A204.1 (cell line): ENCODE results near the gene LRRFIP1.
"Not testable (repeated sequence)": the region's sequence is repeated elsewhere in the genome, so short reads cannot be mapped to it uniquely, and the experiment has no call there.

Experiments
- FAIRE-seq: peaks from 2 replicates; lab custom pipeline; 2012; peaks lifted over from hg19 to GRCh38; lab: Jason Lieb, UNC

Gene LRRFIP1, protein sequence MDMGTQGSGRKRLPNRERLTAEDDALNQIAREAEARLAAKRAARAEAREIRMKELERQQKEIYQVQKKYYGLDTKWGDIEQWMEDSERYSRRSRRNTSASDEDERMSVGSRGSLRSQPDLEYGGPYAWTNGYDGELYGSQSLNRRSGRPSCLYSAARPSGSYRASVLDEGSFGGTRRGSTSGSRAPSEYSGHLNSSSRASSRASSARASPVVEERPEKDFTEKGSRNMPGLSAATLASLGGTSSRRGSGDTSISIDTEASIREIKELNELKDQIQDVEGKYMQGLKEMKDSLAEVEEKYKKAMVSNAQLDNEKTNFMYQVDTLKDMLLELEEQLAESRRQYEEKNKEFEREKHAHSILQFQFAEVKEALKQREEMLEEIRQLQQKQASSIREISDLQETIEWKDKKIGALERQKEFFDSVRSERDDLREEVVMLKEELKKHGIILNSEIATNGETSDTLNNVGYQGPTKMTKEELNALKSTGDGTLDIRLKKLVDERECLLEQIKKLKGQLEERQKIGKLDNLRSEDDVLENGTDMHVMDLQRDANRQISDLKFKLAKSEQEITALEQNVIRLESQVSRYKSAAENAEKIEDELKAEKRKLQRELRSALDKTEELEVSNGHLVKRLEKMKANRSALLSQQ

DNA sequence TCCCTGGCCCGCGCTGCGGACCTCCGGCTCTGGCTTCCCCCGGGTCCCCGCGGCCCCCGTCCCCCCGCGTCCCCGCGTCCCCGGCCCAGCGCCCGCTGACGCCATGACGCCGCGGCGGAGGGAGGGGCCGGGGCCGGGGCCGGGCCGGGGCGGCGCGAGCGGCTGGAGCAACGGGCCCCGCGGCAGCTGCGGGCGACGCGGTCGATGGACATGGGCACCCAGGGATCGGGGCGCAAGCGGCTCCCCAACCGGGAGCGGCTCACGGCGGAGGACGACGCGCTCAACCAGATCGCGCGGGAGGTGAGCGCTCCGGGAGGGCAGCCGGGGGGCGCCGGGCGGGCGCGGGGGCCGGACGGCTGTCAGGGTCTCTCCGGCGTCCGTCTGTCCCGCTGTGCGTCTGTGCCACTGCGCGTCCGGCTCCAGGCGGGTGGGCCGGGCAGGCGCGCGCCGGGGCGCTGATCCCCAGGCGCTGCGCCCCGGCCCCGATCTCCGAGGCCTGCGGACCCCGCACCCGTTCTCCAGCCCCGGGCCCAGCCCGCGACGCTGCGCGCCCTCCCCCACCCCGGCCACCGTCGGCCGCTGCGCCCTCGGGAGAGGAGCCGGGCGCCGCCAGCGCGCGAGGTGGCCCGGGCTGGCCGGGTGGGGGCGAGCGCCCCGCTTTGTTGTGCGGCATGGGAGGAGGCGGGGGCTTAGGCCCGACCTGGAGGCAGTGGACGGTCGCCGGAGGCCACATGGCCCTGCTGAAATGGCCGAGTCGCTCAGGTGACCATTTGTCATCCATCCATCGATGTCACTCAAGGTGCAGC, at the start of gene LRRFIP1:
Gene LRRFIP1 (plus strand): TSS at position 147 of the 806 bp plus-strand sequence. CDS start 58 bp downstream, at position 205.
- no peak for FAIRE-seq

DNA sequence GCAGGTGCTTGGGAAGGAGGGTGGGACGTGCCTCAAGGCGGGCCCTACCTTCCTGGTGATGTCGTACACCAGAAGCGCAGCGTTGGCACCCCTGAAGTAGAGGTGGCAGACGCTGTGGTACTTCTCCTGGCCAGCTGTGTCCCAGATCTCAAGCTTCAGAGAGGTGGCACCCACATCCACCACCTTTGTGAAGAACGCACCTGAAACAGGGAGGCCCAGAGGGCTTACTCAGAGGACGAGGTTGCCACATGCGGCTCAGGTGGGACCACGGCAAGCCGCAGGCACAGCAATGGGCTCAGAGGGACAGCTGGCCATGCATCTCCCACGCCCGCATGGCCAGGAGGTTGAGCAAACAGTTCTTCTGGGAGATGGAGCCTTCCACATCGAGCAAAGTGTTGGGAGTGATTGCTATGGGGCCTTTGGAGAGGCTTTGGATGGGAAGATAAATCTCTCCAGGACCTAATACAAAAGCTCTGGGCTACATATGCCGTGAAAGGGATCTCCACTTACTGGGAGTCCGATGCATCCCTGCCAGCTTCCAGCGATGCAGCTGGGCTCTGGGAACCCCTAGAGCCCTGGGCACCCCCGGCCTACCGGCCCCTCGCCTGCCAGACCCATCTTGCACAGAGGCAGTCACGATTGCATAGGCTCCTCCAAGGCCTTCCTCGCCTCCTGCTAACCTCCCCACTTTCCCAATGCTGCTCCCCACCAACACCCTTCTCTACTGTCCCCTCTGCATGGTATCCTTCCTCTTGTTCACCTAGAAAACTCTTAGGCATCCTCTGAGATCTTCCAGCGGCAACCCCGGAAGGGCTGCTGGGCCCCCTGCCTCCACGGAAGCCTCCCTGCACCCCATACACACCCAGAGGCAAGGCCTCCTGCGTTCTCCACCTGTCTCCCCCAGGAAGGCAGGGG, 49.2 kb upstream of the LRRFIP1 start:
- no peak for FAIRE-seq

DNA sequence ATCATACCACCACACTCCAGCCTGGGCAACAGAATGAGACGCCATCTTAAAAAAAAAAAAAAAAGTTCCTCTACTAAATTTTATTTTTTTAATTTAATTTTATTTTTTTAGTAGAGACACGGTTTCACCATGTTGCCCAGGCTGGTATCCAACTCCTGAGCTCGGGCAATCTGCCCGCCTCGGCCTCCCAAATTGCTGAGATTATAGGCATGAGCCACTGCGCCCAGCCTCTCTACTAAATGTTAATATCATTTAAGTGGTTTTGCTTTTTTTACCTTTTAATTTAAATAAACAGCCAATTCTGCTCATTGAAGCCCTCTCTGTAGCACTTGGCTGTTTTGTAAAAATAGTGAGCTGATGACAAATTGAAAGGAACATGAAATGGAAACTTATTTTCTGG, 46.1 kb upstream of the LRRFIP1 start:
- FAIRE-seq: no peak

DNA sequence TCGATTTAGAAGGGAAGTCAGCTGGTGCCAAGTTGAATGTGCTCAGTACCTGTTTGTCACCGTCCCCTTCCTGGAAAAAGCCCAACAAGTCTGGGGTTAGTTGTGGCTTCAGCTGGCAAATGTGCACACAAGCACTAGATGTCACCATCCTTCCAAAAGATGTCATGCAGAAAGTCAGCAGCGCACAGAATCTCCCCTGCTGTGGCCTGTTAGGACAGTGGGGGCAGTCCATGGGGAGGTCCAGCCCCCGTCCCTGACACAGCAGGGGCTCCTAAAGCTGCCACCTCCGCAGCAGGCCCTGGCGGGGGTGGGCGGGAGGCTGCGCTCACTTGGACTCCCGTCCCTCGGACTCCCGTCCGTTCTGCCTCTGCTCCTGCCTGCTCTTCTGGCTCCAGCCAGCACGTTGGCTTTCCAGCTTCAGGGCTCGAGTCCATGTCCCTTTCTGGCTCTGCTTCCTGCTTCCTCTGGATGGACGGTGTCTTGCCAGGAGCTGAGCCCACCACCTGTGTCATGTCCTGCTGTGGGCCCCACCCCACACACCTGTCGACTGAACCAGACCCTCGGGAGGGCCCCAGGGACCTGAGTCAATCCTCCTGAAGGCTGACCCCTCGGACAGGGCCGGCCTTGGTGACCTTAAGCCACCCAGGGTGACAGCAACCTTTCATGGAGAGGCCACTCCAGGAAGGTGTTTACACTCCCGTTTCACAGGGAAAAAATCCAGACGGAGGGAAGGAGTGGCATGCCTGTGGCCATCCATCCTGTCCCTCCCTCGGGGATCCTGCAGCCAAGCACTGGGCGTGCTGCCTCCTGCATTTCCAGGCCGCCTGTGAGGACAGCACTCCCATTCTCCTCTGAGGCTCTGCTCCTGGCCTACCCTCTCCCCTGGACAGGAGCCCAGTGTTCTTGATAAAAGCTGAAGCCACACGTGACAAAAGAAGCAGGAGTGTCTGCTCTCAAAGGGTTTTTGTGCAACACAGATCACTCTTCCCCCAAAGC, 45.3 kb upstream of the LRRFIP1 start:
- no peak for FAIRE-seq

DNA sequence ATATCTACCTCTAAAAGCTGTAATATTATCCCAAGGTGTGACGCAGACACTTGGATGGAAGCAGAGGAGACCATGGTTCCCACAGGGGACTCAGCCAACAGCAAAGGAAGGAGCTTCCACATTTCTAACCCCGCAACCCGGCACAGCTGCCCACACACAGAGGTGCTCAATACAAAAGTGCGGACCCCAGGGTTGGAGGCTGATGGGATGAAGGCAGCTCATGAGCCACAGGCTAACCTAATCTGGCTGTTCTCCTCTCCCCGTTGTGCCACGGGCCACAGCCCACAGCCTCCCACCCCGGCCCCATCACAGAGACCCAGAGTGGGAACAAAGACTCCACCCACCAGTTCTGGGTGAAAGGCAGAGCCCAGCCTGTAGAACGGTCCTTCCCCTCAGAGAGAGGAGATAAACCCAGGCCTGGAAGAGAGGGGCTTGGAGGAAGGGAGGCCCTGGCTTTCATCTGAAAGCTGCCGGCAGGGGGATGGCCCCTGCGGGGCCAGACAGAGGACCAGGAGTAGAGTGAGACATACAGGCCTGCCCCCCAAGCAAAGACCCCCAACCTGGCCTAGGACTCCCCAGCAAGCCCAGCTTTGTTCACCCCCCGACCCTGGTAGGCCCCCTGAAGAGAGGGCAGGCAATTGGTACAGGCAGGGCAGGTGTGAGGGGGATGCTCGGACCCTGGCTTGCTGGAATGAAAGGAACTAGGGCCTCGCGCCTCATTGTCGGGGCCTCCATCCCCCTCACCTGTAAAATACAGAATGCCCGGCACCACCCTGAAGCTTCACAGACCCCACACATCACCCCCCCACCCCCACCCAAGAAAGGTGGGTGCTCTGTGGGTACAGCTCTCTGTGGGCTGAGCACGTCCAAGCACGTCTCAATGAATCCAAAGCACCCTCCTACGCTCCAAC, 43.7 kb upstream of the LRRFIP1 start:
- no peak for FAIRE-seq

DNA sequence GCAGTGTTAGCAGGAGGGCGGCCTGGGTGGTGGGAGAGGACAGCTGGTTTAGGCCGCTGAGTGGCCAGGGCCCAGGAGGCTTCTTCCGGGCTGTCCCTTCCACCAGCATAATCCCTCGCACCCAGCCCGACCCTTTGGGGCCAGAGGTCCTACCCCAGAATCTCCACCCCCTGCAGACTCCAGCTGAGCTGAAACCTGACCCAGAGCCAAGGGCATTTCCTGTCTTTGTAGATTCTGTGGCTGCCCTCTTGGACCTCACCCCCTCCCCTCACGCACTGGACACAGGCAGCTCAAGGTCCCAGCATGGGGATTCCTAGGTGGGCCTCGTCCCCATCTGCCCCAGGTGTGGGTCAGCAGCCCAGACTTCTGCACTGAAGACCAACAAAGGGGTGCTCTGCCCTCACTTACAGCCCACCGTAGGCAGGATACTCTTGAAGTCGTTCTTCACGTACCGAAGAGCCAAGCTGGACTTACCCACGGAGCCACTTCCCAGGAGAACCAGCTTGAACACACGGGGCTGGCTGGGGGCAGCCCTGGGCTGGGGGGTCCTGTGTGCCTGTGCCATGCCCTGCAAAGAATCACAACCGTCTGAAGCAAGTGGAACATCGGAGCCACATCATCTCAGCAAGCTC, 41.7 kb upstream of the LRRFIP1 start:
- FAIRE-seq: no peak

DNA sequence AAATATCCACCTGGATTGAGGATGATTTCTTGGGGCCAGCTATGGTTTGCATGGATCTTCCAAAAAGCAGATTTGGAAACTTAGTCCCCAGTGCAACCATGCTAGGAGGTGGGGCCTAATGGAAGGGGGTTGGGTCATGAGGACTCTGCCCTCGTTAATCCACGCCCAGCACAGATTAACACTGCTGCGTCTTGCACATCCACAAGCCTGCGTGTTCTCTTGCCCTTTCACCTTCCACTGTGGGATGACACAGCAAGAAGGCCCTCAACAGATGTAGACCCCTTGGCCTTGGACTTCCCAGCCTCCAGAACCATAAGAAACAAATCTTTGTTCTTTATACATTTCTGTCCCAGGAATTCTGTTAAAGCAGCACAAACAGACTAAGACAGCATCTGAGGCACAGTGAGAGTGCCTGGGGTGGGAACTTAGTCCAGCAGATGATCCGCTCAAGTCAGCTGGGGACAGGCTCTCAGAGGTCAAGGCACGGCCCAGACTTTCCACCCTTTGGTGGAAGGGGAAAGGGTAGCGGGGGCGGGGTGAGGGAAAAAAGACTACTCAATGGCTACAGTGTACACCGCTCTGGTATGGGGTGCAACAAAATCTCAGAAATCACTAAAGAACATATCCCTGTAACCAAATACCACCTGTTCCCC, 39.2 kb upstream of the LRRFIP1 start:
- FAIRE-seq: no peak

DNA sequence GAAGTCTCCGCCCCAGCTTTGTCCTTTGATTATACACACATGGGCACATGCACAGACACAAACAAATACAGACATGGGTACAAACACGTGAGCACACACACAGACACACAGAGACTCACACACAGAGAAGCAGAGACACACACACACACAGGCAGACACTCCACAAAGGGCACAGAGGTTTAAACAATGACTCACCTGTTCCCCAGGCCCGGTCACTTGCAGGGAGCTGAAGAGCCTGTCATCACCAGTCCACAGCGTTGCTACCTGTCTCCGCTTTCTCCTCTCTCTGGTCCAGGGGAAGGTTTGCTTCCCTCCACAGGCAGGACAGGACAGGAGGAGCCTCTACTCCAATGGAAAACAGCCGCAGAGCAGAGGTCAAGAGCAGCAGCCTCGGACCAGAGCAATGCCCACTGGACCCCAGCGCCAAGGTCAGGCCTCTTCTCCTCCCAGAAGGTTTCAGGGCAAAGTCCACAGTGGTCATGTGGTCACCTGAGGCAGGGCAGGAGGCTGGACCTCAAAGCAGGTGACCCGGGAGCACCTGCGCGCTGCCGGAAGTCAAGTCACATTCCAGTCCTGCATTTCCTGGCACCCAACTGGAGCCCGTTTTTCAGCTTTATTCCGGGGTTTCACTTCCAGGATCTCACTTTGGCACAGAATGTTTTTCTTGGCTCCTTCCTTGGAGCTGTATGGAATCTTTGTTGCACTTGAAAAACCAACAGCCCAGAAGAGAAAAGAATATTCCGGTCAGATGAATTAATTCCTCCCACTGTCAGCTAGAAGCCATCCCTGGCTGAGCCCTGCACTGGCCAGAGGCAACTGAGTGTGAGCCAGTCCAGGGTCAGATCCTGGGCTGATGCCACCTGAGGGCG, 36.9 kb upstream of the LRRFIP1 start, which contains the start of gene RAB17:
Gene RAB17 (minus strand): TSS at position 463 of the 869 bp plus-strand sequence. CDS start 4,580 bp downstream, outside the sequence.
- FAIRE-seq: no peak

DNA sequence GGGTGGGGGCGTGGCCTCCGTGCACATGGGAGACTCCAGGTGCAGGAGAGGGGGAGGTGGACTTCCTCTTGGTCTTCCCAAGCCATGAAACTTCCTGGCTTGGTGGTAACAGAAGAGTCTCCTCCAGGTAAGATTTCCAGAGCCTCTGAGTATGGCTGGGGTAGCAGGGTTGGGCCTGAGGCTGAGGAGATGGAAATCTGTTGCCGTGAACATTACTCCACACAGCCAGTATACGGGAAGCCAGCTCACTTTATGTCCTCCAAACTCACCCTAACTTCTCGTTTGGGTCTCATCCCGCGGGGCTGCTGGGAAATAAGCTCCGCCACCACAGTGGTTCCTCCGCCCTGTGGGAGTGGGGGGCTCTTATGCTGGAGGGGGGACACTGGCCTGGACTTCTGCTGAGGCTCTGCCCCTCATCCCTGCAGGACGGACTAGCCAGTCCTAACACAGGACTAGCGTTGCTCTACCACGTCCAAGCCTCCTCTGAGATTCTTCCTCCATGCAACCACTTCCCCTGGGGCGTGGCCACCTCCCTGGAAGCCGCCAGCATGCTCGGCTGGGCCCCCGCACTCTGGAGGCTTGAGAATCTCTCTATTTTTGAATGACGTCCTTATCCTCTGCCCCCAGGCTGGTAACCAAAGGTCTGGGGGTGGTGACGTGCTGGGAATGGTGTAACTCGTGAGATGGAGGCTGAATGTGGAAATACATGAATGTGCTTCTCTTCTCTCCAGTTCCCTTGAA, 36.1 kb upstream of the LRRFIP1 start:
- no peak for FAIRE-seq

DNA sequence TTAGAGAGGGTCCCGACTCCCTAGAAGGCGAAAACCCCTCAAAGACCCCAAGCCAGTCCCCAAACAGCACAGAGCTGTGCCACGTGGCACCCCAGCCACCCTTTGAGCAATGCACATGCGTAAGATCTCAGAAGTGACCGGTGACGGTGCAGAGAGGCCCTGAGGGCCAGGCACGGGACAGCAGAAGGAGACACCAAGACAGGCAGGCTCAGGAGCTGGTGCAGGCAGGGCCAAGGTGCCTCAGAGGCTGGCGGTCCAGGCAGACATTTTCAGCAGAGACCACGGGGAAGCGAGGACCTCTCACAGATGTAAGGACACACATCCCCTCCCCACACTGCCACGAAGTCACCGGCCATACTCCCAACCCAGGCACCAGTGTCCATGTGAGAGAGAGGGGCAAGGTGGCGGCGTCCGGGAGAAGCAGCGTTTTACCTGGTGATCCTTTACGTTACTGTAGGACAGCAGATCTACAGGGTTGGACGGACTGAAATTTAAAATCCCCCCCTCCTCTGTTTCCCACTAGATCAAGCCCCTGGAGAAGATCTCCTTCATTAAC, 34.9 kb upstream of the LRRFIP1 start:
- FAIRE-seq: no peak

DNA sequence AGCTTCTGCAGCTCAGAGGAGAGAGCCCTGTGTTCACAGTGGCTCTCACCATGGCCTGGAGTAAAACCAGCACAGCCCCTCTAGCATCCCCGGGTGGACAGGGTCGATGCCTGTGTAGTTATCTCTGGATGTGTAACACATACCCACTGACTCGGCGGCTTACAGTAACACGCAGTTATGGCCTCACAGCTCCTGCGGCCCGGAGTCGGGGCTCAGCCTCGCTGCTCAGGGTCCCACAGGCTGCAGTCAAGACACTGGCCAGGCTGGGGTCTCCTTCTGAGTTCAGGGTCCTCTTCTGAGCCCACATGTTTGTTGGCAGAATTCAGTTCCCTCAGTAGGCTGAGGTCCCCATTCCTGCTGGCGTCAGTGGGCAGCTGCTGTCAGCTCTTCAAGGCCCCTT, 34.4 kb upstream of the LRRFIP1 start:
- FAIRE-seq: no peak

DNA sequence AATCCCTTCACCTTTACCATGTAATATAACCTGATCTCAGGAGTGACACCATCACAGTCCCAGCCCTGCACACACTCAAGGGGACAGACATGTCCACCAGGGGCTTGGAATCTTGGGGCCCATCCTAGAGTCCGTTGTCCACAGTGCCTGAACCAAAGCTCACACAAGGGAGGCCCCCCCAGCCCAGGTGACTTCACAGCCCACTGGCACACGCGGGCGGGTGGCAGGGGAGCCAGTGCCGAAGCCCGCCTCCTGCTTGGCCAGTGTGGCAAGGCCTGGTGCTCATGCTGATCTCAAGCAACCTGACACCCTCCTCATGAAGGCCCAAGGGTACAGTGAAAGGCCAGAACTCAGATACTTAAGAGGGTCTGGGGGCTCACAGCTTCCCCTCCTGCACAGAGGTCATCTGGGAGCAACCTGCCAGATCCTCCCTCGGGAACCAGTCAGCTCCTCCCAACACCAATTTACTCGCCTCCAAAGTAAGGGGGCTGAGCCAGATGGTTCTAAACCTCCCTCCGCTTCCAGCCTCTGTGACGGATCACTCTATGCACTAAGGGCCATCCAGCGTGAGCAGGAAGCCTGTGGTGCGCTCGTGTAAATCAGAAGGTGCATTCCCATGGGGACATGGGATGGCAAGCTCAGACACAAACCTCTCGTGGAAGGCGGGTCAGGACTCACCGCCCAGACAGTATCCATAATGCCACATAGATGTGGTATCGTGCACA, 33.6 kb upstream of the LRRFIP1 start:
- no peak for FAIRE-seq

DNA sequence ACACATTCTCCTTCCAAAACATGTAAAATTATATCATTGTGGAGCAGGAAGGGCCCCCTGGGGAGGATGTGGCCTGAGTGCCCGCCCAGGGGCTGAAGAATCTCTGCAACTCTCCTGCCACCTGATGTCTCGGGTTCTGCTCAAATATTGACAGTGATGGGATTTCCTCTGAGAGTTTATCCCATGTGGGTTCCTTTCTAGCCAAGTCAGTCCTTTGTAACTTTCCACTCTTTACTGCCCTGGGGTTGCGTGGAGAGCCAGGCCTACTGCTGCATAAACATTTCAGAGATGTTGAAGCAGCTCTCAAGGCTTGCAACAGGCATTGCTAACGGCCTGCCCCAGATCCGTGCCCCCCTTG, 32.9 kb upstream of the LRRFIP1 start:
- FAIRE-seq: no peak

DNA sequence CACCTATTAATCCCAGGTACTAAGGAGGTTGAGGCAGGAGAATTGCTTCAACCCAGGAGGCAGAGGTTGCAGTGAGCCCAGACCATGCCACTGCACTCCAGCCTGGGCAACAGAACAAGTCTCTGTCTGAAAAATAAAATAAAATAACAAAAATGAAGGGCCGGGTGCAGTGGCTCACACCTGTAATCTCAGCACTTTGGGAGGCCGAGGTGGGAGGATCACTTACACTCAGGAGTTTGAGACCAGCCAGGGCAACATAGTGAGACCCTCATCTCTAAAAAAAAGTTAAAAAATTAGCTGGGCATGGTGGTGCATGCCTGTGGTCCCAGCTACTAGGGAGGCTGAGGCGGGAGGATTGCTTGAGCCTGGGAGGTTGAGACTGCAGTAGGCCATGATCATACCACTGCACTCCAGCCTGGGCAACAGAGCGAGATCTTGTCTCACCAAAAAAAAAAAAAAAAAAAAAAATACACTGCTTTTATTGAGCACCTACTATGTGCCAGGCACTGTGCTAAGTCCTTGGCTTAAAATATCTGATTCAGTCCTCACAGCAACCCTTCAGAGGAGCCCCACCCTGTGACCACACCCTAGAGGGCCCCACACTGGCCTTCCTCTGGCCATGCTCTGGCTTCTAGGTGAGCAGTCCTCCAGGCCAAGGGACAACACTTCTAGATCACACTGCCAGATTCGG, 31.4 kb upstream of the LRRFIP1 start:
- not testable (repeated sequence) for FAIRE-seq
